ENCODE measurements around the gene GEMIN7. TPM values are rescaled to one million over a fixed set of nuclear protein-coding genes. Genes with fewer than 3 reads are reported as not detected.
A peak's percentile ranks its signal among the peaks of the same experiment; 100 is the strongest.

GEMIN7 gene
- total and polyA plus RNA-seq, 11 donors = 11.4 to 40.8 (median 17.2) TPM

DNA sequence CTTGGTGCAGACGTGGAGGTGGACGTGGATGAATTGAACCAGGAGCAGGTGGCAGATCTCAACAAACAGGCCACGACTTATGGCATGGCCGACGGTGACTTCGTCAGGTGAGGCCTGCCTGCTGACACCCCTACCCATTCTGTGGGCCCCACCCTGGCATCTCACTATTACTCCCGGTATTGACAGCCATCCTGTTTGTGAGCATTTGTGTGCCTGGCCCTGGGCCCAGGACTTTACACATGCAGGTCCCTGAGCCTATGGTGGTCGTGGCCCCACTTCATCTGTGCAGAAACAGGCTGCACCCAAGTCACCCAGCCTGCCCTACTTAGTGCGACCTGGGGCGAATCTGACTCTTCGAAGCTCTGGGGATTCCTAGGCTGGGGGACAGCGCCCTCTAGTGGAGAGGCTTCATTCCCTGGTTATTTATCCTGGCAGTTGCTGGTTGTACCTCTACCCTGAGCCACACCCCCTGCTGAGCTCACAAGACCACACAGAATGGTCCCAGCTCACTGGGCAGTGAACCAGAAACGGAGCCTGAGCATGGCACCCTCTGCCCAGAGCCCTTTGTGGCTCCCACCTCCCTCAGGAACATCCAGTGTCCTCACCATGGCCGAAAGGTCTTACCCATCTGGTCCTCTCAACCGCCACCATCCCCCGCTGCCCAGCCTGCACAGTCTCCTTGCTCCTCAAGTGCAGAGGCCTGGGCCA lies 19.6 kb upstream of the GEMIN7 start:
- intact Hi-C loops (cut with DNase I) = loop anchor here in 5 of 10 donors (5.0 to 10.0 kb wide), 3 partner anchors 155 to 165 kb away; partner anchors contain the start of genes APOE (in 3 of the 5) and TOMM40 (in 1 of the 5)
- no peak overlapping the region for H3K27ac ChIP-seq
- ATAC-seq (peak; percentile 45 to 78 (median 69)), DNase-seq (peak; percentile 60 to 81 (median 67))
- H3K4me3 ChIP-seq = no peak overlapping the region
- no peaks in the 10 kb centered on the region for H3K4me1 ChIP-seq
- TF ChIP-seq POLR2A (IDR thresholded peaks at IDR 0.05) = no peak
- TF ChIP-seq, protein P1, sequence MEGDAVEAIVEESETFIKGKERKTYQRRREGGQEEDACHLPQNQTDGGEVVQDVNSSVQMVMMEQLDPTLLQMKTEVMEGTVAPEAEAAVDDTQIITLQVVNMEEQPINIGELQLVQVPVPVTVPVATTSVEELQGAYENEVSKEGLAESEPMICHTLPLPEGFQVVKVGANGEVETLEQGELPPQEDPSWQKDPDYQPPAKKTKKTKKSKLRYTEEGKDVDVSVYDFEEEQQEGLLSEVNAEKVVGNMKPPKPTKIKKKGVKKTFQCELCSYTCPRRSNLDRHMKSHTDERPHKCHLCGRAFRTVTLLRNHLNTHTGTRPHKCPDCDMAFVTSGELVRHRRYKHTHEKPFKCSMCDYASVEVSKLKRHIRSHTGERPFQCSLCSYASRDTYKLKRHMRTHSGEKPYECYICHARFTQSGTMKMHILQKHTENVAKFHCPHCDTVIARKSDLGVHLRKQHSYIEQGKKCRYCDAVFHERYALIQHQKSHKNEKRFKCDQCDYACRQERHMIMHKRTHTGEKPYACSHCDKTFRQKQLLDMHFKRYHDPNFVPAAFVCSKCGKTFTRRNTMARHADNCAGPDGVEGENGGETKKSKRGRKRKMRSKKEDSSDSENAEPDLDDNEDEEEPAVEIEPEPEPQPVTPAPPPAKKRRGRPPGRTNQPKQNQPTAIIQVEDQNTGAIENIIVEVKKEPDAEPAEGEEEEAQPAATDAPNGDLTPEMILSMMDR (IDR thresholded peaks at IDR 0.05) = peak; percentile 69 to 91 (median 83)
- peaks cover 9 to 100% (median 99%) of the 10 kb centered on the region in 9 donors for H3K36me3 ChIP-seq
- H3K27me3 ChIP-seq = no peaks in the 10 kb centered on the region
- no peaks in the 10 kb centered on the region for H3K9me3 ChIP-seq
- 60 to 76% (median 63%) methylated on average over 14 to 16 of the region's 16 CpGs for WGBS, 4 donors

DNA sequence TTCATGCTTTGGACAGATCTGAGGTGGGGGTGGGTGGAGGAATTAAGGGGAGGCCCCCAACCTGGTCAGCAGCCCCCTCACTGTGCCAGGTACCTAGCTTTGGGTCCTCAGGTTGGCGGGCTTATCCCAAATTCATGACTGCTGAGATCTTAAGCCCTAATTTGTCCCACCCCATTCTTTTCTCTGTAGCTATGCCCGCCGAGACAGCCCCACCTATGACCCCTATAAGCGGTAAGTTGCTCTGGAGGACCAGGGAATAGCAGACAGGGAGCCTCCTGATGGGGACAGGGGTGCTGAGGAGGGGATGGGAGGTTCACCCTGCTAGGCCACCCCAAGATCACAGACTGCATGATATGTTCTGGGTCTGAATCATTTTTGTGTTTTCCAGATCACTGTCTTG lies 17.1 kb upstream of the GEMIN7 start:
- no peak for DNase-seq

GRCh38 chr19:45063851-45064801 lies 14.9 kb upstream of the GEMIN7 start:
- Histone ChIP-seq H3K4me3 (no peak overlapping the region), H3K9me3 (no peaks in the 10 kb centered on the region), H3K27me3 (no peaks in the 10 kb centered on the region), H3K4me1 (no peaks in the 10 kb centered on the region), H3K27ac (no peak overlapping the region), H3K36me3 (peaks cover 6 to 100% (median 98%) of the 10 kb centered on the region in 9 donors)
- DNase-seq (peak in 1 of 5 donors; percentile 50), ATAC-seq (no peak)
- intact Hi-C loops (cut with DNase I) = no loop called here
- 96 to 98% (median 96%) methylated on average over 84 to 85 of the region's 85 CpGs for WGBS, 4 donors
- TF ChIP-seq POLR2A (IDR thresholded peaks at IDR 0.05) = no peak
- TF ChIP-seq, protein P1 (IDR thresholded peaks at IDR 0.05) = no peak

More for the DNA sequence above, 17.1 kb upstream of the GEMIN7 start:
- ATAC-seq = no peak
- TF ChIP-seq, protein P1 (IDR thresholded peaks at IDR 0.05) = no peak
- TF ChIP-seq POLR2A (IDR thresholded peaks at IDR 0.05) = no peak
- H3K9me3 ChIP-seq = no peaks in the 10 kb centered on the region
- H3K36me3 ChIP-seq = peaks cover 6 to 100% (median 100%) of the 10 kb centered on the region in 9 donors
- H3K4me1 ChIP-seq = no peaks in the 10 kb centered on the region
- H3K4me3 ChIP-seq = no peak overlapping the region
- 88 to 95% (median 91%) methylated on average over 4 of the region's 4 CpGs for WGBS, 4 donors
- intact Hi-C loops (cut with DNase I) = no loop called here
- H3K27me3 ChIP-seq = no peaks in the 10 kb centered on the region
- H3K27ac ChIP-seq = no peak overlapping the region

Measured in heart left ventricle (tissue), 16 donors.